ENCODE results near the gene FAR1. TPM values are rescaled to one million over a fixed set of nuclear protein-coding genes. Genes with fewer than 3 reads are reported as not detected.

The FAR1 gene
- total RNA-seq, 1 experiment from 2014 or later = 91.2 TPM

GRCh38 chr11:13681446-13681845 is 13.0 kb downstream of the FAR1 start:
- no peak overlapping the region for H3K4me3 Mint-ChIP-seq (ENCODE audit: unreplicated experiment)
- H3K27ac Mint-ChIP-seq (ENCODE audit: unreplicated experiment) = no peak overlapping the region
- H3K36me3 Mint-ChIP-seq (ENCODE audit: insufficient read depth, unreplicated experiment) = no peaks in the 10 kb centered on the region
- ChIA-PET POLR2A (no interaction called here), CTCF (no interaction called here)
- H3K9me3 Mint-ChIP-seq (ENCODE audit: unreplicated experiment) = no peaks in the 10 kb centered on the region
- H3K4me3 ChIP-seq (ENCODE audit: low read depth, low read length) = no peak overlapping the region
- no peaks in the 10 kb centered on the region for H3K9me3 ChIP-seq
- peaks cover 17% of the 10 kb centered on the region for H3K4me1 Mint-ChIP-seq (ENCODE audit: low read depth, unreplicated experiment)
- H3K27me3 Mint-ChIP-seq (ENCODE audit: insufficient read depth, unreplicated experiment) = no peaks in the 10 kb centered on the region
- no peak for DNase-seq
- peaks cover 27% of the 10 kb centered on the region for H3K4me1 ChIP-seq
- intact Hi-C loops (cut with micrococcal nuclease; ENCODE audit: unreplicated experiment) = no loop called here
- no peak for TF ChIP-seq CTCF (IDR thresholded peaks at IDR 0.05; ENCODE audit: insufficient read depth in 1 of 2, low read depth in 1 of 2, low read length in 1 of 2, severe bottlenecking in 1 of 2, unreplicated experiment in 1 of 2)
- H3K27me3 ChIP-seq (replicated peaks; ENCODE audit: control insufficient read depth, insufficient read depth, low read length) = no peaks in the 10 kb centered on the region
- H3K36me3 ChIP-seq (ENCODE audit: control insufficient read depth, insufficient read depth, low read length) = no peaks in the 10 kb centered on the region
- BruUV-seq (replicated peaks) = no TSS peak

GRCh38 chr11:13682212-13682611 is 13.7 kb downstream of the FAR1 start:
- Mint-ChIP-seq H3K4me3 (ENCODE audit: unreplicated experiment) (no peak overlapping the region), H3K4me1 (ENCODE audit: low read depth, unreplicated experiment) (peaks cover 13% of the 10 kb centered on the region), H3K9me3 (ENCODE audit: unreplicated experiment) (no peaks in the 10 kb centered on the region), H3K27me3 (ENCODE audit: insufficient read depth, unreplicated experiment) (no peaks in the 10 kb centered on the region), H3K27ac (ENCODE audit: unreplicated experiment) (no peak overlapping the region), H3K36me3 (ENCODE audit: insufficient read depth, unreplicated experiment) (no peaks in the 10 kb centered on the region)
- ChIA-PET CTCF (no interaction called here), POLR2A (no interaction called here)
- Histone ChIP-seq H3K36me3 (ENCODE audit: control insufficient read depth, insufficient read depth, low read length) (no peaks in the 10 kb centered on the region), H3K9me3 (no peaks in the 10 kb centered on the region), H3K4me1 (peaks cover 20% of the 10 kb centered on the region), H3K4me3 (ENCODE audit: low read depth, low read length) (no peak overlapping the region), H3K27me3 (replicated peaks; ENCODE audit: control insufficient read depth, insufficient read depth, low read length) (no peaks in the 10 kb centered on the region)
- DNase-seq = no peak
- intact Hi-C loops (cut with micrococcal nuclease; ENCODE audit: unreplicated experiment) = no loop called here
- BruUV-seq (replicated peaks) = no TSS peak
- no peak for TF ChIP-seq CTCF (IDR thresholded peaks at IDR 0.05; ENCODE audit: insufficient read depth in 1 of 2, low read depth in 1 of 2, low read length in 1 of 2, severe bottlenecking in 1 of 2, unreplicated experiment in 1 of 2)

GRCh38 chr11:13685461-13686108 is 17.1 kb downstream of the FAR1 start:
- no TSS peak for BruUV-seq (replicated peaks)
- H3K9me3 Mint-ChIP-seq (ENCODE audit: unreplicated experiment) = peaks cover 9% of the 10 kb centered on the region
- no peak for TF ChIP-seq CTCF (IDR thresholded peaks at IDR 0.05; ENCODE audit: insufficient read depth in 1 of 2, low read depth in 1 of 2, low read length in 1 of 2, severe bottlenecking in 1 of 2, unreplicated experiment in 1 of 2)
- peaks cover 15% of the 10 kb centered on the region; the same call in 1 of the 2 replicates for H3K4me1 ChIP-seq
- intact Hi-C loops (cut with micrococcal nuclease; ENCODE audit: unreplicated experiment) = no loop called here
- ChIA-PET POLR2A (no interaction called here), CTCF (no interaction called here)
- H3K4me1 Mint-ChIP-seq (ENCODE audit: low read depth, unreplicated experiment) = peaks cover 6% of the 10 kb centered on the region
- no peaks in the 10 kb centered on the region for H3K9me3 ChIP-seq
- DNase-seq = no peak
- H3K4me3 Mint-ChIP-seq (ENCODE audit: unreplicated experiment) = no peak overlapping the region
- H3K27me3 Mint-ChIP-seq (ENCODE audit: insufficient read depth, unreplicated experiment) = no peaks in the 10 kb centered on the region
- peak overlapping the region; percentile 47 for H3K27ac Mint-ChIP-seq (ENCODE audit: unreplicated experiment)
- H3K36me3 Mint-ChIP-seq (ENCODE audit: insufficient read depth, unreplicated experiment) = no peaks in the 10 kb centered on the region
- no peaks in the 10 kb centered on the region for H3K27me3 ChIP-seq (replicated peaks; ENCODE audit: control insufficient read depth, insufficient read depth, low read length)
- no peak overlapping the region for H3K4me3 ChIP-seq (ENCODE audit: low read depth, low read length)
- H3K36me3 ChIP-seq (ENCODE audit: control insufficient read depth, insufficient read depth, low read length) = no peaks in the 10 kb centered on the region
